Central memory CD8-positive, alpha-beta T cell (primary cell): Measurements from ENCODE around the gene TBX4.
"Not testable (repeated sequence)": the region's sequence is repeated elsewhere in the genome, so short reads cannot be mapped to it uniquely, and the experiment has no call there.

Source experiments
- ATAC-seq: fragments of 150-1000 bp; cut with Tn5 transposase; replicated peaks from 2 replicates; pipeline ENCODE4 v1.10.0; 2022; ENCODE audit warnings: mild to moderate bottlenecking, moderate FRiP score, moderate number of reproducible peaks; ENCODE audit not compliant: poor library complexity, severe bottlenecking; ENCODE audit errors: extremely low read depth
- DNase-seq, 2 donors: peaks; one replicate each; pipeline ENCODE4 v3.0.0; 2021; ENCODE audit warnings: low spot score in 2 of 2
- H3K27ac Mint-ChIP-seq: one replicate; pipeline ENCODE4 v1.8.0; 2022; ENCODE audit warnings: low read depth, mild to moderate bottlenecking, moderate library complexity, mixed read lengths
- H3K27me3 Mint-ChIP-seq: one replicate; pipeline ENCODE4 v1.8.0; 2022; ENCODE audit warnings: mixed read lengths
- H3K36me3 Mint-ChIP-seq: one replicate; pipeline ENCODE4 v1.8.0; 2022; ENCODE audit warnings: mild to moderate bottlenecking, moderate library complexity, mixed read lengths; ENCODE audit not compliant: insufficient read depth
- H3K4me1 Mint-ChIP-seq: one replicate; pipeline ENCODE4 v1.8.0; 2022; ENCODE audit warnings: mixed read lengths
- H3K4me3 Mint-ChIP-seq: one replicate; pipeline ENCODE4 v1.8.0; 2022; ENCODE audit warnings: mild to moderate bottlenecking, moderate library complexity, mixed read lengths
- H3K9me3 Mint-ChIP-seq: one replicate; pipeline ENCODE4 v1.8.0; 2022; ENCODE audit warnings: mixed read lengths

TBX4 gene

GRCh38 chr17:61426482-61427304, 25.5 kb upstream of the TBX4 start:
- Mint-ChIP-seq H3K4me1 (no peaks in the 10 kb centered on the region), H3K27ac (no peak overlapping the region)

GRCh38 chr17:61427567-61427966, 24.7 kb upstream of the TBX4 start:
- no peak for ATAC-seq
- H3K4me3 Mint-ChIP-seq: no peak overlapping the region
- no peaks in the 10 kb centered on the region for H3K9me3 Mint-ChIP-seq
- no peak for DNase-seq
- H3K36me3 Mint-ChIP-seq: peaks cover 2% of the 10 kb centered on the region
- no peak overlapping the region for H3K27ac Mint-ChIP-seq
- peaks cover 30% of the 10 kb centered on the region for H3K27me3 Mint-ChIP-seq
- no peaks in the 10 kb centered on the region for H3K4me1 Mint-ChIP-seq

More at GRCh38 chr17:61426482-61427304, 25.5 kb upstream of the TBX4 start:
- Mint-ChIP-seq H3K36me3 (peaks cover 2% of the 10 kb centered on the region), H3K4me3 (no peak overlapping the region), H3K9me3 (no peaks in the 10 kb centered on the region), H3K27me3 (peaks cover 38% of the 10 kb centered on the region)
- ATAC-seq: no peak
- no peak for DNase-seq

GRCh38 chr17:61429274-61429673, 22.9 kb upstream of the TBX4 start:
- Mint-ChIP-seq H3K36me3 (peaks cover 2% of the 10 kb centered on the region), H3K4me1 (no peaks in the 10 kb centered on the region), H3K27me3 (peaks cover 22% of the 10 kb centered on the region), H3K27ac (no peak overlapping the region), H3K9me3 (no peaks in the 10 kb centered on the region), H3K4me3 (no peak overlapping the region)
- ATAC-seq: no peak
- DNase-seq: no peak

- H3K27ac Mint-ChIP-seq, DNase-seq, H3K36me3 Mint-ChIP-seq, ATAC-seq, H3K9me3 Mint-ChIP-seq, H3K4me1 Mint-ChIP-seq, H3K4me3 Mint-ChIP-seq: not testable (repeated sequence)
- H3K27me3 Mint-ChIP-seq: peaks cover 23% of the 10 kb centered on the region
Observed at GRCh38 chr17:61429831-61430230, 22.4 kb upstream of the TBX4 start.

GRCh38 chr17:61431594-61432311, 20.5 kb upstream of the TBX4 start:
- DNase-seq (no peak), ATAC-seq (no peak)
- H3K27ac Mint-ChIP-seq: no peak overlapping the region
- no peak overlapping the region for H3K4me3 Mint-ChIP-seq
- H3K9me3 Mint-ChIP-seq: peaks cover under 1% of the 10 kb centered on the region
- H3K27me3 Mint-ChIP-seq: peaks cover 25% of the 10 kb centered on the region
- H3K36me3 Mint-ChIP-seq: peaks cover 2% of the 10 kb centered on the region
- H3K4me1 Mint-ChIP-seq: no peaks in the 10 kb centered on the region

- Mint-ChIP-seq H3K9me3 (peaks cover 14% of the 10 kb centered on the region), H3K36me3 (no peaks in the 10 kb centered on the region), H3K4me1 (no peaks in the 10 kb centered on the region), H3K4me3 (no peak overlapping the region), H3K27ac (no peak overlapping the region), H3K27me3 (peaks cover 63% of the 10 kb centered on the region)
- DNase-seq (no peak), ATAC-seq (no peak)
Observed at GRCh38 chr17:61436273-61436672, 15.9 kb upstream of the TBX4 start.

GRCh38 chr17:61436995-61437704, 15.1 kb upstream of the TBX4 start:
- peaks cover 14% of the 10 kb centered on the region for H3K9me3 Mint-ChIP-seq

GRCh38 chr17:61440697-61441096, 11.5 kb upstream of the TBX4 start:
- Mint-ChIP-seq H3K36me3 (no peaks in the 10 kb centered on the region), H3K9me3 (peaks cover 14% of the 10 kb centered on the region), H3K4me3 (no peak overlapping the region), H3K4me1 (no peaks in the 10 kb centered on the region), H3K27ac (no peak overlapping the region), H3K27me3 (peaks cover 67% of the 10 kb centered on the region)
- DNase-seq (no peak), ATAC-seq (no peak)

More at GRCh38 chr17:61436995-61437704, 15.1 kb upstream of the TBX4 start:
- Mint-ChIP-seq H3K27me3 (peaks cover 69% of the 10 kb centered on the region), H3K36me3 (no peaks in the 10 kb centered on the region), H3K4me3 (no peak overlapping the region), H3K27ac (no peak overlapping the region), H3K4me1 (no peaks in the 10 kb centered on the region)
- ATAC-seq (no peak), DNase-seq (no peak)

GRCh38 chr17:61441507-61441906, 10.7 kb upstream of the TBX4 start:
- not testable (repeated sequence) for H3K27ac Mint-ChIP-seq, H3K36me3 Mint-ChIP-seq, ATAC-seq, H3K4me3 Mint-ChIP-seq, DNase-seq, H3K4me1 Mint-ChIP-seq
- peaks cover 67% of the 10 kb centered on the region for H3K27me3 Mint-ChIP-seq
- H3K9me3 Mint-ChIP-seq: peaks cover 14% of the 10 kb centered on the region

- Mint-ChIP-seq H3K9me3 (peaks cover 9% of the 10 kb centered on the region), H3K27me3 (peaks cover 59% of the 10 kb centered on the region), H3K36me3 (no peaks in the 10 kb centered on the region), H3K27ac (no peak overlapping the region), H3K4me3 (no peak overlapping the region), H3K4me1 (no peaks in the 10 kb centered on the region)
- no peak for ATAC-seq
- no peak for DNase-seq
Observed at GRCh38 chr17:61442136-61442775, 10.0 kb upstream of the TBX4 start.

GRCh38 chr17:61442878-61443474, 9.2 kb upstream of the TBX4 start:
- peaks cover 52% of the 10 kb centered on the region for H3K27me3 Mint-ChIP-seq
- ATAC-seq: no peak
- H3K27ac Mint-ChIP-seq: no peak overlapping the region
- no peaks in the 10 kb centered on the region for H3K4me1 Mint-ChIP-seq
- H3K9me3 Mint-ChIP-seq: peaks cover 4% of the 10 kb centered on the region
- no peaks in the 10 kb centered on the region for H3K36me3 Mint-ChIP-seq
- H3K4me3 Mint-ChIP-seq: no peak overlapping the region
- no peak for DNase-seq

- H3K27me3 Mint-ChIP-seq: peaks cover 52% of the 10 kb centered on the region
- no peak for DNase-seq
- ATAC-seq: no peak
- no peaks in the 10 kb centered on the region for H3K4me1 Mint-ChIP-seq
- no peak overlapping the region for H3K4me3 Mint-ChIP-seq
- peaks cover 4% of the 10 kb centered on the region for H3K9me3 Mint-ChIP-seq
- H3K36me3 Mint-ChIP-seq: no peaks in the 10 kb centered on the region
- H3K27ac Mint-ChIP-seq: no peak overlapping the region
Observed at GRCh38 chr17:61443475-61443882, 8.7 kb upstream of the TBX4 start.
